Measurements from ENCODE around the gene CTRB1. TPM values are rescaled to one million over a fixed set of nuclear protein-coding genes. Genes with fewer than 3 reads are reported as not detected.
A peak's percentile ranks its signal among the peaks of the same experiment; 100 is the strongest.

Gene CTRB1
- total and polyA plus RNA-seq, 2 of the 8 experiments (the other 6 are each of a cell fraction or from before 2014, with no cell fraction given): not detected

- 75% methylated on average over 13 of the region's 27 CpGs; no CpG with 5 or more reads in 1 of the 2 experiments for WGBS, 2 experiments (ENCODE audit: extremely low coverage in 1 of 2, insufficient coverage in 1 of 2, insufficient read length in 1 of 2, insufficient replicate concordance in 2 of 2, low coverage in 1 of 2, low lambda C conversion rate in 2 of 2, missing lambda C conversion rate in 1 of 2)
- Histone ChIP-seq H2AFZ (ENCODE audit: low read length) (0 out of 2 replicates have a peak overlapping the region, but pooled peaks have one; percentile 49), H4K20me1 (replicated peaks in 1 of 2; ENCODE audit: control insufficient read depth in 1 of 2, insufficient read depth in 2 of 2, low read length in 2 of 2) (peaks cover 10 to 22% of the 10 kb centered on the region in 2 experiments), H3K14ac (ENCODE audit: insufficient read length) (no peak overlapping the region), H4K8ac (ENCODE audit: extremely low read depth, insufficient read depth, low read length) (peak overlapping the region; percentile 19), H2BK12ac (ENCODE audit: low read depth, low read length) (no peak overlapping the region), H2BK15ac (ENCODE audit: low read length) (peak overlapping the region; percentile 90), H3K9me3 (ENCODE audit: insufficient read depth in 2 of 2, low read depth in 1 of 2, low read length in 1 of 2) (no peaks in the 10 kb centered on the region), H3K4me1 (replicated peaks in 1 of 4; ENCODE audit: control insufficient read depth in 3 of 4, insufficient read depth in 4 of 4, low read length in 3 of 4) (peaks cover 0 to 25% (median 16%) of the 10 kb centered on the region in 4 experiments; a peak in 6 of 7 replicates), H3K36me3 (ENCODE audit: control insufficient read depth in 2 of 4, insufficient read depth in 4 of 4, low read length in 3 of 4) (no peaks in the 10 kb centered on the region), H2BK20ac (ENCODE audit: low read length) (0 out of 2 replicates have a peak overlapping the region, but pooled peaks have one; percentile 72), H3K4me3 (ENCODE audit: extremely low read depth in 1 of 4, insufficient read depth in 2 of 4, low read depth in 3 of 4, low read length in 4 of 4) (peak overlapping the region in 2 of 4 experiments; percentile 76 to 85; a peak in 3 of 8 replicates), H3K27me3 (replicated peaks in 1 of 4; ENCODE audit: control insufficient read depth in 3 of 4, extremely low read depth in 1 of 4, insufficient read depth in 3 of 4, low read length in 3 of 4) (no peaks in the 10 kb centered on the region), H3K23ac (ENCODE audit: insufficient read length) (no peak overlapping the region), H3K23me2 (ENCODE audit: low read depth, low read length) (peaks cover 11% of the 10 kb centered on the region; the same call in 1 of the 2 replicates), H3K4me2 (ENCODE audit: insufficient read depth in 1 of 2, low read depth in 2 of 2, low read length in 2 of 2) (peak overlapping the region in 1 of 2 experiments; percentile 92; a peak in 1 of 4 replicates), H4K5ac (ENCODE audit: insufficient read length, low read depth, low read length) (no peak overlapping the region), H3K56ac (replicated peaks; ENCODE audit: insufficient read length, low read depth, low read length) (peak overlapping the region; percentile 11), H2BK120ac (replicated peaks; ENCODE audit: low read depth, low read length) (no peak overlapping the region), H2BK5ac (ENCODE audit: low read depth, low read length) (0 out of 2 replicates have a peak overlapping the region, but pooled peaks have one; percentile 39), H3K79me1 (ENCODE audit: low read depth, low read length) (peaks cover 22% of the 10 kb centered on the region), H3K9ac (replicated peaks in 1 of 4; ENCODE audit: extremely low read depth in 1 of 4, low read depth in 3 of 4, low read length in 3 of 4) (no peak overlapping the region), H3K79me2 (ENCODE audit: control insufficient read depth in 1 of 2, insufficient read depth in 2 of 2, low read length in 2 of 2) (peaks cover 0 to 35% of the 10 kb centered on the region in 2 experiments; a peak in 2 of 4 replicates), H3K18ac (ENCODE audit: extremely low read depth, low read length) (no peak overlapping the region), H2AK5ac (ENCODE audit: low read depth, low read length) (peak overlapping the region; percentile 90; the same call in 1 of the 2 replicates), H4K91ac (replicated peaks; ENCODE audit: insufficient read length, low read length) (peak overlapping the region; percentile 99), H3K27ac (ENCODE audit: low read depth, low read length) (no peak overlapping the region), H3K4ac (replicated peaks; ENCODE audit: insufficient read length, low read depth, low read length) (peak overlapping the region; percentile 87)
- DNase-seq (ENCODE audit: low read depth in 1 of 2, low spot score in 2 of 2): no peak
- FAIRE-seq: no peak
- CTCF ChIA-PET (ENCODE audit: partially characterized antibody): interaction anchor here (1.0 to 3.5 kb wide), 7 partner anchors 10 to 68 kb away, joined by 3 to 20 read pairs (median 7); no protein-coding TSS in a partner anchor
- POLR2A ChIA-PET (ENCODE audit: partially characterized antibody): interaction anchor here (0.7 to 9.2 kb wide), 10 partner anchors 14 to 206 kb away, joined by 3 to 158 read pairs (median 4); partner anchors contain the start of gene BCAR1
- TF ChIP-seq TAF1 (IDR thresholded peaks at IDR 0.05; ENCODE audit: low read depth, low read length) (no peak), ATF2 (IDR thresholded peaks at IDR 0.05; ENCODE audit: low read length) (no peak), EGR1 (IDR thresholded peaks at IDR 0.05; ENCODE audit: borderline replicate concordance, low read depth, low read length) (no peak), GABPA (IDR thresholded peaks at IDR 0.05; ENCODE audit: borderline replicate concordance, insufficient read depth, low read length) (no peak), SIX5 (IDR thresholded peaks at IDR 0.05; ENCODE audit: low read depth, low read length) (no peak), ASH2L (IDR thresholded peaks at IDR 0.05; ENCODE audit: low read length) (no peak), SUZ12 (IDR thresholded peaks at IDR 0.05; ENCODE audit: low read length) (no peak)
Measured at GRCh38 chr16:75266738-75267630, 48.2 kb downstream of the CTRB1 start.
